Mesendoderm (in vitro differentiated cells): Measurements from ENCODE around the gene BLVRB.
"Not testable (repeated sequence)": the region's sequence is repeated elsewhere in the genome, so short reads cannot be mapped to it uniquely, and the experiment has no call there.

Experiments
- DNase-seq: peaks from one replicate; pipeline ENCODE4 v3.0.0; 2013
- H2AK5ac ChIP-seq: 2 replicates; pipeline ENCODE4 v1.6.1; 2013; ENCODE audit warnings: low read length, inconsistent platforms
- H2BK120ac ChIP-seq: 2 replicates; pipeline ENCODE4 v1.6.1; 2013; ENCODE audit warnings: low read depth, mild to moderate bottlenecking, low read length, moderate library complexity, mixed read lengths
- H2BK15ac ChIP-seq: replicated peaks from 2 replicates; pipeline ENCODE4 v1.6.1; 2013; ENCODE audit warnings: low read depth, mild to moderate bottlenecking, moderate library complexity
- H2BK5ac ChIP-seq: 2 replicates; pipeline ENCODE4 v1.6.1; 2013; ENCODE audit warnings: low read length, inconsistent platforms
- H3K18ac ChIP-seq: 2 replicates; pipeline ENCODE4 v1.6.1; 2013; ENCODE audit warnings: mild to moderate bottlenecking, low read length, mixed read lengths
- H3K23ac ChIP-seq: one replicate; pipeline ENCODE4 v1.6.1; 2013; ENCODE audit warnings: low read length
- H3K27ac ChIP-seq: 2 replicates; pipeline ENCODE4 v1.5.1; 2013; ENCODE audit warnings: low read depth, mild to moderate bottlenecking, inconsistent platforms, low read length, moderate library complexity
- H3K27me3 ChIP-seq: 2 replicates; pipeline ENCODE4 v1.6.1; 2013; ENCODE audit warnings: low read length, control low read depth, mild to moderate bottlenecking, inconsistent platforms; ENCODE audit not compliant: insufficient read depth, poor library complexity
- H3K36me3 ChIP-seq: 2 replicates; pipeline ENCODE4 v1.6.1; 2013; ENCODE audit warnings: low read length, inconsistent platforms; ENCODE audit not compliant: control insufficient read depth, insufficient read depth
- H3K4ac ChIP-seq: one replicate; pipeline ENCODE4 v1.6.1; 2013; ENCODE audit warnings: low read depth, mild to moderate bottlenecking, low read length, moderate library complexity
- H3K4me1 ChIP-seq: 2 replicates; pipeline ENCODE4 v1.6.1; 2013; ENCODE audit warnings: low read depth, low read length, inconsistent platforms; ENCODE audit not compliant: control insufficient read depth
- H3K4me2 ChIP-seq: 2 replicates; pipeline ENCODE4 v1.6.1; 2013; ENCODE audit warnings: low read length
- H3K4me3 ChIP-seq: 2 replicates; pipeline ENCODE4 v1.5.1; 2013; ENCODE audit warnings: mild to moderate bottlenecking, low read length
- H3K56ac ChIP-seq: one replicate; pipeline ENCODE4 v1.6.1; 2013; ENCODE audit warnings: low read length
- H3K79me1 ChIP-seq: 2 replicates; pipeline ENCODE4 v1.6.1; 2013; ENCODE audit warnings: low read length, inconsistent platforms
- H3K79me2 ChIP-seq: 2 replicates; pipeline ENCODE4 v1.6.1; 2013; ENCODE audit warnings: mild to moderate bottlenecking, low read length; ENCODE audit not compliant: control insufficient read depth, insufficient read depth
- H3K9ac ChIP-seq: 2 replicates; pipeline ENCODE4 v1.6.1; 2013; ENCODE audit warnings: low read length, inconsistent platforms
- H4K5ac ChIP-seq: one replicate; pipeline ENCODE4 v1.6.1; 2013; ENCODE audit warnings: low read length
- H4K8ac ChIP-seq: one replicate; pipeline ENCODE4 v1.6.1; 2013; ENCODE audit warnings: low read depth, mild to moderate bottlenecking, control low read depth, low read length, moderate library complexity
- WGBS: extraction: QIAGEN DNeasy Blood & Tissue Kit; methylation state at CpG from one replicate; pipeline ENCODE4 v1.1.7; 2013; ENCODE audit warnings: low lambda C conversion rate, missing lambda C conversion rate; ENCODE audit not compliant: insufficient coverage; ENCODE audit errors: extremely low coverage; 5-methylcytosine and 5-hydroxymethylcytosine counted together

BLVRB gene

DNA sequence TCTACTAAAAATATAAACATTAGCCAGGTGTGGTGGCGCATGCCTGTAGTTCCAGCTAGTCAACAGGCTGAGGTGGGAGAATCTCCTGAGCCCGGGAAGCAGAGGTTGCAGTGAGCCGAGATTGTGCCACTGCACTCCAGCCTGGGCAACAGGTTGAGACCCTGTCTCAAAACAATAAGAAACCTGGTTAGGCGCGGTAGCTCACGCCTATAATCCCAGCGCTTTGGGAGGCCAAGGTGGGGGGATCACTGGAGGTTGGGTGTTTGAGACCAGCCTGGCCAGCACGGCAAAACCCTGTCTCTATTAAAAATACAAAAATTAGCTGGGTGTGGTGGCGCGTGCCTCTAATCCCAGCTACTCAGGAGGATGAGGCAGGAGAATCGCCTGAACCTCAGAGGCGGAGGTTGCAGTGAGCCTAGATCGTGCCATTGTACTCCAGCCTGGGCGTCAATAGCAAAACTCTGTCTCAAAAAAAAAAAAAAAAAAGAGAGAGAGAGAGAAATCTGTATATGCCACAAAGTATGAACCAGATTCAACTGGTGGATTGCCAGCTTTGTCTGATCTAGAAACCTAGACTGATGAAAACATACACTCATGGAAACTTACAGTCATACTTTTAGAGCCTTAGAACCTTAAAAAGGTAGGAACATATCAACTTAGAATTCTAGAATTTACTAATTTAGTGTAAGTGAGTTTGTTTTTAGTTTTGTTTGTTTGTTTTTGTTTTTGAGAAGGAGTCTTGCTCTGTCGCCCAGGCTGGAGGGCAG, 10.5 kb upstream of the BLVRB start:
- H2AK5ac ChIP-seq, DNase-seq, H3K4me3 ChIP-seq, H3K4me1 ChIP-seq, H3K23ac ChIP-seq, H3K4ac ChIP-seq, H3K27ac ChIP-seq, H3K79me2 ChIP-seq, H3K56ac ChIP-seq, H3K36me3 ChIP-seq, H3K4me2 ChIP-seq, H2BK15ac ChIP-seq, H3K79me1 ChIP-seq, H3K27me3 ChIP-seq, H2BK5ac ChIP-seq, H3K18ac ChIP-seq, H4K5ac ChIP-seq, H3K9ac ChIP-seq, H4K8ac ChIP-seq, H2BK120ac ChIP-seq: not testable (repeated sequence)
- no CpG with 5 or more reads among the region's 15 CpGs for WGBS

DNA sequence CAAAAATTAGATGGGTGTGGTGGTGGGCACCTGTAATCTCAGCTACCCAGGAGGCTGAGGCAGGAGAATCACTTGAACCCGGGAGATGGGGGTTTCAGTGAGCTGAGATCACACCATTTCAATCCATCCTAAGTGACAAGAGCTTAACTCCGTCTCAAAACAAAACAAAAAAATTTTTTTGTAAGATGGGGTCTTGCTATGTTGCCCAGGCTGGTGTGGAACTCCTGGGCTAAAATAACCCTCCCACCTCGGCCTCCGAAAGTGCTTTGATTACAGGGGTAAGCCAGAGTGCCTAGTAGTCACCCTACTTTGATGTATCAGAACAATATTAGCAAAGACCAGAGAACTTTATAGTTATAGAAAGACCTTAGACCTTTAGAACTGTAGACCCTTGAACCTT, 9.2 kb upstream of the BLVRB start:
- H3K4ac ChIP-seq, result no peak overlapping the region
- H2BK5ac ChIP-seq, result no peak overlapping the region
- no CpG with 5 or more reads among the region's 4 CpGs for WGBS
- no peak overlapping the region for H4K8ac ChIP-seq
- no peak overlapping the region for H3K4me2 ChIP-seq
- no peaks in the 10 kb centered on the region for H3K36me3 ChIP-seq
- H2BK15ac ChIP-seq, result no peak overlapping the region
- no peak overlapping the region for H4K5ac ChIP-seq
- no peak overlapping the region for H3K4me3 ChIP-seq
- no peaks in the 10 kb centered on the region for H3K79me2 ChIP-seq
- H3K79me1 ChIP-seq, result no peaks in the 10 kb centered on the region
- no peak overlapping the region for H3K18ac ChIP-seq
- no peak overlapping the region for H2AK5ac ChIP-seq
- no peak overlapping the region for H2BK120ac ChIP-seq
- no peaks in the 10 kb centered on the region for H3K4me1 ChIP-seq
- H3K27me3 ChIP-seq, result no peaks in the 10 kb centered on the region
- H3K9ac ChIP-seq, result no peak overlapping the region
- no peak for DNase-seq
- no peak overlapping the region for H3K56ac ChIP-seq
- H3K23ac ChIP-seq, result no peak overlapping the region
- H3K27ac ChIP-seq, result no peak overlapping the region

DNA sequence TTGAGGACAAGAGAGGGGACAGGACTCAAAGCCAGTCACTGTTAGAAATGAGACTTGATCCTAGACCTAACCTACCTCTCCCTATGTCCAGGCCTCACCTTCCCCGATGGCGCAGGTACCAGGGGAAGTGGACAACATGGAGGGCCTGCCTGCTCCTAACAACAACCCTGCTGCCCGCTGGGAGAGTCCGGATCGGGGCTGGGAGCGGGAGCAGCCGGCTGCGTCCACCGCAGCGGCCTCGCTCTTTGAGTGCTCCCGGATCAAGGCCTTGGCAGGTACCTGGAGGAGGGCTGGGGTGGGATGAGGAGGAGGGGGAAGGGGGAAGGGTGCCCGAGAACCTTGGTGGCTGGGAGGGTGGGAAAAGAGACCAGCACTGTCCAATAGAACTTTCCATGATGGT, 7.0 kb upstream of the BLVRB start:
- H3K4me2 ChIP-seq, result no peak overlapping the region
- H3K27ac ChIP-seq, result no peak overlapping the region
- H3K4me3 ChIP-seq, result no peak overlapping the region
- peaks cover 4% of the 10 kb centered on the region for H3K27me3 ChIP-seq
- H4K5ac ChIP-seq, result no peak overlapping the region
- no peak overlapping the region for H2BK15ac ChIP-seq
- H4K8ac ChIP-seq, result no peak overlapping the region
- H3K18ac ChIP-seq, result no peak overlapping the region
- H3K56ac ChIP-seq, result no peak overlapping the region
- no peaks in the 10 kb centered on the region for H3K79me1 ChIP-seq
- no peak for DNase-seq
- no peak overlapping the region for H3K4ac ChIP-seq
- no peak overlapping the region for H2BK5ac ChIP-seq
- no peak overlapping the region for H3K9ac ChIP-seq
- H3K79me2 ChIP-seq, result no peaks in the 10 kb centered on the region
- H3K36me3 ChIP-seq, result no peaks in the 10 kb centered on the region
- H3K4me1 ChIP-seq, result no peaks in the 10 kb centered on the region
- no CpG with 5 or more reads among the region's 13 CpGs for WGBS
- no peak overlapping the region for H3K23ac ChIP-seq
- no peak overlapping the region for H2BK120ac ChIP-seq
- no peak overlapping the region for H2AK5ac ChIP-seq

DNA sequence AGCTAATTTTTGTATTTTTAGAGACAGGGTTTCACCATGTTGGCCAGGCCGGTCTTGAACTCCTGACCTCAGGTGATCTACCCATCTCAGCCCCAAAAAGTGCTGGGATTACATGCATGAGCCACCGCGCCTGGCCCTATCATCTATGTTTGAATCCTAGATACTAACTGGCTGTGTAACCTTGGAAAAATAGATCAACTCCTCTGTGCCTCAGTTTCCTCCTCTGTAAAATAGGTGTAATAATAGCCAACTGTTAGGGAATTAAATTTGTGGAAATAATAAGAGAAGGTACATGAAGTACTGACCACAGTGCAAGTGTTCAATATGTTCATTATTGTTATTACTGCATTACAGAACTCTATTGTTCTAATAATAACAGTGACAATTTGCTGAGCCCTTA, 5.6 kb upstream of the BLVRB start:
- Histone ChIP-seq H2AK5ac (no peak overlapping the region), H4K8ac (no peak overlapping the region), H2BK120ac (no peak overlapping the region), H3K23ac (no peak overlapping the region), H4K5ac (no peak overlapping the region), H3K36me3 (no peaks in the 10 kb centered on the region), H3K56ac (no peak overlapping the region), H2BK15ac (no peak overlapping the region), H3K79me1 (no peaks in the 10 kb centered on the region), H3K79me2 (no peaks in the 10 kb centered on the region), H3K27me3 (peaks cover 10% of the 10 kb centered on the region), H3K4me3 (no peak overlapping the region), H3K4ac (no peak overlapping the region), H3K4me2 (no peak overlapping the region), H3K4me1 (no peaks in the 10 kb centered on the region), H3K9ac (no peak overlapping the region), H3K27ac (no peak overlapping the region), H3K18ac (no peak overlapping the region), H2BK5ac (no peak overlapping the region)
- no peak for DNase-seq
- WGBS, result no CpG with 5 or more reads among the region's 3 CpGs

DNA sequence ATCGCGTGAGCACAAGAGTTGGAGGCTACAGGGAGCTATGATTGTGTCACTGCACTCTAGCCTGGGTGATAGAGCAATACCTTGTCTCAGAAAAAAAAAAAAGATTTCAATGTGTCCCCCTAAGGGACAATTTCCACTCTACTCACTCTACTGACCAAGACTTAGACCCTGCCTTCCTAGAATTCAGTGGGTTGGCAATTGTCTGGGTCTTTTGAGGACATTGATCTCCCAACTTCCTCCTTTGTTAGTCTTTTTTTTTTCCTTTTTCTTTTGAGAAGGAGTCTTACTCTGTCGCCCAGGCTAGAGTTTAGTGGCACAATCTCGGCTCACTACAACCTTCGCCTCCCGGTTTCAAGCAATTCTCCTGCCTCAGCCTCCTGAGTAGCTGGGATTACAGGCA, 3.5 kb upstream of the BLVRB start:
- Histone ChIP-seq H2BK5ac (no peak overlapping the region), H2BK15ac (no peak overlapping the region), H3K18ac (no peak overlapping the region), H3K56ac (no peak overlapping the region), H3K4ac (no peak overlapping the region), H2AK5ac (no peak overlapping the region), H3K27me3 (peaks cover 10% of the 10 kb centered on the region), H4K5ac (no peak overlapping the region), H3K27ac (no peak overlapping the region), H3K9ac (no peak overlapping the region), H3K4me1 (peaks cover 5% of the 10 kb centered on the region), H3K79me1 (no peaks in the 10 kb centered on the region), H3K79me2 (no peaks in the 10 kb centered on the region), H4K8ac (no peak overlapping the region), H3K4me2 (no peak overlapping the region), H3K23ac (no peak overlapping the region), H3K36me3 (no peaks in the 10 kb centered on the region), H2BK120ac (no peak overlapping the region), H3K4me3 (no peak overlapping the region)
- no peak for DNase-seq
- WGBS, result no CpG with 5 or more reads among the region's 6 CpGs
